BJ (cell line): ENCODE measurements around the gene TTC8. TPM values are rescaled to one million over a fixed set of nuclear protein-coding genes. Genes with fewer than 3 reads are reported as not detected.

ENCODE experiments used
- CTCF ChIA-PET: fragments of 350-600 bp; formaldehyde crosslinking; extraction: SDS; loops from one replicate; lab custom pipeline; 2021; ENCODE audit warnings: antibody characterized with exemption, inconsistent platforms; lab: Yijun Ruan, JAX
- POLR2A ChIA-PET: fragments of 300-600 bp; sonication (Branson Sonifier 250); formaldehyde crosslinking; extraction: SDS; loops from one replicate; lab custom pipeline; 2021; ENCODE audit warnings: antibody characterized with exemption; lab: Charles Lee
- DNase-seq: peaks from one replicate; pipeline ENCODE4 v3.0.0-alpha.2; 2011; ENCODE audit warnings: low read depth
- H3K27me3 ChIP-seq: 2 replicates; pipeline ENCODE4 v1.6.0; 2011; ENCODE audit warnings: low read length; ENCODE audit not compliant: control insufficient read depth, insufficient read depth
- H3K36me3 ChIP-seq: 2 replicates; pipeline ENCODE4 v1.5.1; 2011; ENCODE audit warnings: low read length; ENCODE audit not compliant: control insufficient read depth, insufficient read depth
- H3K4me3 ChIP-seq: 2 replicates; pipeline ENCODE4 v1.5.1; 2011; ENCODE audit warnings: low read depth, mild to moderate bottlenecking, control low read depth, low read length
- CTCF ChIP-seq: IDR thresholded peaks from 2 replicates; pipeline ENCODE4 v1.5.1; 2011; ENCODE audit warnings: low read depth, mild to moderate bottlenecking, control low read depth, inconsistent platforms, low read length, moderate library complexity; ENCODE audit not compliant: insufficient read depth
- polyA plus RNA-seq: library from polyadenylated mRNA; depleted of rRNA; stranded (reverse); fragments of >200 nt; gene quantifications from 2 replicates; pipeline ENCODE4 v1.2.3, GENCODE V29; 2011

The TTC8 gene
- polyA plus RNA-seq, 1 experiment: 43.7 TPM

DNA sequence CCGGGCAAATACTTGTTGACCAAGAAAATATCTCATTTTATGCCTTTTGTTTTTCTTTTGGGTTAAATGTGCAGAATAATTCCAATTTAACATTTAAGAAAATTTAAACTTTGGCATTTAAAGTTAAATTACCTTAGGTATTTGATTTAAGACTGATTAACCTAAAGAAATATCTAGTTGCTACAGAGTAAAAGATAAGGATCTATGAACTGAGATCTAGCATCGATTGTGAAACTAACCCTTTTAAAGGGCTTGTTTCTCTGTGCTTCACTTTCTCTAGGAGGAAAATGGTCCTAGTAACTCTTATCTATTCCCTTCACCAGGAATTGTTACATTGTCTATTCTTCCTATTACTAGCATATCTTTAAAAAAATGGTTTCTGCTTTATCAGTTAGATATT lies 2.6 kb upstream of the TTC8 start:
- Histone ChIP-seq H3K36me3 (no peaks in the 10 kb centered on the region), H3K4me3 (no peak overlapping the region), H3K27me3 (peaks cover 2% of the 10 kb centered on the region; the same call in 1 of the 2 replicates)
- POLR2A ChIA-PET: no interaction called here
- CTCF ChIA-PET: no interaction called here
- DNase-seq: no peak
- TF ChIP-seq CTCF: no peak

DNA sequence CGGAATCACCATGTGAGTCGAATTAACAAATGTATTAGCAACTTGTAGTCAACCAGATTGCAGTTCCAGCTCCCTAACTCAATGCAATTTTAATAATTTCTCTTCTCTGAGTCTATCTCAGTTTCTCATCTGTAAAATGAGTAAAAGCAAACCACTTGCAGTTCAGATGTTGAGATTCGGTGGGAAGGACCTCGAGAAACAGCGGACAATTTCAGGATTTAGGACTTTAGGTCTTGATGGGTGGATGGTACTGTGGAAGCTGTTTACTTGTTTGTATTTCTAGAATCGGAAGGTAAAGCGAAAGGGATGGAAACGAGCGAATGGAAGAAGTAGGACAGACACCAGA lies 510 bp upstream of the TTC8 start:
- H3K27me3 ChIP-seq: peaks cover 2% of the 10 kb centered on the region; the same call in 1 of the 2 replicates
- ChIA-PET CTCF (interaction anchor here (0.7 to 1.4 kb wide), 3 partner anchors 10 to 156 kb away, joined by 3 to 4 read pairs (median 3); partner anchors contain the start of gene EML5), POLR2A (no interaction called here)
- no peaks in the 10 kb centered on the region for H3K36me3 ChIP-seq
- TF ChIP-seq CTCF: no peak
- H3K4me3 ChIP-seq: peak overlapping the region; percentile 74
- no peak for DNase-seq

DNA sequence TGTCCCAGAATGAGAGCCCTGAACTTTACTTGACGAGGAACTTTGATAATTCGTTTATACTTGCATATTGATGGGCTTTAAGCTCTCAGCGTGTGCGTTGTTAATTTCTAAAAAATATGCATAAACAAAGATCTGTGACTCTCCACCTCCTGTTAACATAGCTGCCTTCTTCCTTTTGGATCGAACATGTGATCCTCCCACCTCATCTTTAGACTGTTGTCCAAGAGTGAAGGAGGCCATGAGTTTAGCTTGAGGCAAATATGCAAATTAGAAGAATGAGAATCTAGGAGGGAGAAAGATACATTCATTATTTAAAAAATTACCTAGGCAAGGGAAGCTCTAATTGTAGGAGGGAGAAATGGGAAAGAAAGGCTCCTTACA lies 617 bp downstream of the TTC8 start:
- DNase-seq: no peak
- 0 out of 2 replicates have a peak, but pooled peaks cover 2% of the 10 kb centered on the region for H3K27me3 ChIP-seq
- no peaks in the 10 kb centered on the region for H3K36me3 ChIP-seq
- no peak for TF ChIP-seq CTCF
- CTCF ChIA-PET: interaction anchor here (0.6 to 1.4 kb wide), 3 partner anchors 143 to 313 kb away, joined by 3 read pairs; no protein-coding TSS in a partner anchor
- POLR2A ChIA-PET: no interaction called here
- peak overlapping the region; percentile 74 for H3K4me3 ChIP-seq

GRCh38 chr14:88825503-88825902 lies 1.1 kb downstream of the TTC8 start:
- TF ChIP-seq CTCF: no peak
- ChIA-PET CTCF (interaction anchor here (0.8 to 1.6 kb wide), 2 partner anchors 144 to 166 kb away, joined by 3 read pairs; no protein-coding TSS in a partner anchor), POLR2A (no interaction called here)
- Histone ChIP-seq H3K4me3 (peak overlapping the region; percentile 74), H3K36me3 (no peaks in the 10 kb centered on the region), H3K27me3 (no peaks in the 10 kb centered on the region)
- DNase-seq: no peak

DNA sequence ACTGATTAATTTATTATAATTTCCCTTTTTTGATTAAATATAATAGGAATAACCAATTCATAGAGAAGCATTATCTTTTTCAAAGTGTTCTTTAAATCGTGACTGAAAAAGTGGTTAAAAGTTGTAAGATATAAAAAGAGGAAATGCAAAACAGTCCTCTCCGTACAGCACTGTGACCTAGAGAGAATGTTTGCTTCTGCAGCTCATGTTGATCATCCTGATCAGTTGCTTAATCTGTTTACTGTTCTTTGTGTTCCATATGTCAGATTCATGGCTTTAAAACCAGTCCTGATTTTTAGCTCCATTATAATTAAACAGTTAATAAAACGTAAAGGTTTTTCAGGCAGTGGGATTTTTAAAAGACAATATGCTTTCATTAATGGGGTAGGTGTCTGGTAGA lies 4.7 kb downstream of the TTC8 start:
- no peaks in the 10 kb centered on the region for H3K36me3 ChIP-seq
- CTCF ChIA-PET: no interaction called here

More for the DNA sequence above, 4.7 kb downstream of the TTC8 start:
- no peak overlapping the region for H3K4me3 ChIP-seq
- DNase-seq: no peak
- H3K27me3 ChIP-seq: no peaks in the 10 kb centered on the region
- POLR2A ChIA-PET: no interaction called here
- no peak for TF ChIP-seq CTCF
